NCI-H187 treated with DMSO at 0.1 percent for 48 hours (cell line): ENCODE data around the gene SLC9A2.

ENCODE experiments used
- DNase-seq: peaks from one replicate; lab custom pipeline; 2025; lab: John Stamatoyannopoulos, UW

SLC9A2 gene

DNA sequence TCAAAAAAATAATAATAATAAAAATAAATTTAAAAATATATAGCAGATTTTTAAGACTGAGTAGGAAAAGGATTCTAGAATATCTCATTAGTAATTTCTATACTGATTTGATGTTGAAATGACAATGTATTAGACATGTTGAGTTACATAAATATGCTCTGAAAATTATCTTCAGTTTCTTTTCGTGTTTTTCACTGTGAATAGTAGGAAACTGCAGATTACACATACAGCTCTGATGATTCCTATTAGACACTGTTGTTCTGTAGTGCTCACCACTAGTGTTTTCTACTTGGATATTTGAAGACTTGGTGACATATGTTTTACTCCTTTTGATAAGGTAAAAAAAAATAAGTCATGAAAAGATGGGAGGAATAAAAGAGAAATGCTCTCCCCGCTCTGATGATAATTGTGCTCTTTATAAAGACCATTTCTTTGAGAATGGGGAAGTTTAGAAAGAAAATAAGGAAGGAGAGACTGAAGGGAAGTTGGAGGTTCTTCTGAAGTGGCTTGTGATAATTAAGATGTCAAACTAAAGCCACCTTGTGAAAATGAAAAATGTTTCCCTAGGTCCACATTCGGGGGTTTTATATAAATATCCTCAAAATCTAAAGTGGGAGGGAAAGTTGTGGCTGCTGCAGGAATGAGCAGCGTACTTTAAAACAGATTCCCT is 52.9 kb downstream of the SLC9A2 start:
- DNase-seq: no peak

DNA sequence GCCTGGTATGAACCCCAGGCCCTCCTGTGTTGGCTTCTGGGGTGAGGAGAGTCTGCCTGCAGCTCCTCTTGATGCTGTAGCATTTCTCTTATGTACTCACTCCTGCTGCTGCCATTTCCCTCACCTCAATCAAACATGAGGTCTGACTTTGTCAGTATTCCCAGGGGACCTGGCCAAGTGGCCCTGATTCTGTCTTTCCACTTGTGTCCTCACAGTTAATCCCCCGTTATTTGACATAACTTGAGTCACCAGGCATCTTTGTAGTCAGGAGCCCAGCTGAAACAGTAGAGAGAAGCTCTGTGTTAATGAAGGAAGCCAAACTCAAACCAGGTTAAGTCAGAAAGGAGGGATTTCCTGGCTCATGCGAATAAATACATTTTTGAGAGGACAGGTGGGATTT is 55.0 kb downstream of the SLC9A2 start:
- DNase-seq: no peak

DNA sequence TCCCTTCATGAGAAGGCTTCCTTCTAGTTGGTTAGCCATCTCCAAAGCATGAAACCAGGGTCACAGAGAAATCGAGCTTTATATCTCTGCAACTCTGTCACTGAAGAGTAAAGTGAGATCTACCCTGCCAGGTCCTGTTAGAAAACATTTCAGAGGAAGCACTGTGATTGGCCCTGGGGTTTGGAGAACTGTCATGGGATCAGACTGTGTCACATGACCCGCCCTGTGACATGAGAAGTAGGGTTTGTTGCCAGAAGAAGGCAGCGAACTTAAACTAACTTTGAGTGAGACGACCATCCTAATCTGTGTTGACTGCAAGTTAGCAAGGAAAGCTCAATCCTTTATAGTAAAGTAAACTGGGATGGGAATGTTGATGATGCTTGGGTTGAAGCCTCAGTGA is 55.5 kb downstream of the SLC9A2 start:
- DNase-seq: no peak

DNA sequence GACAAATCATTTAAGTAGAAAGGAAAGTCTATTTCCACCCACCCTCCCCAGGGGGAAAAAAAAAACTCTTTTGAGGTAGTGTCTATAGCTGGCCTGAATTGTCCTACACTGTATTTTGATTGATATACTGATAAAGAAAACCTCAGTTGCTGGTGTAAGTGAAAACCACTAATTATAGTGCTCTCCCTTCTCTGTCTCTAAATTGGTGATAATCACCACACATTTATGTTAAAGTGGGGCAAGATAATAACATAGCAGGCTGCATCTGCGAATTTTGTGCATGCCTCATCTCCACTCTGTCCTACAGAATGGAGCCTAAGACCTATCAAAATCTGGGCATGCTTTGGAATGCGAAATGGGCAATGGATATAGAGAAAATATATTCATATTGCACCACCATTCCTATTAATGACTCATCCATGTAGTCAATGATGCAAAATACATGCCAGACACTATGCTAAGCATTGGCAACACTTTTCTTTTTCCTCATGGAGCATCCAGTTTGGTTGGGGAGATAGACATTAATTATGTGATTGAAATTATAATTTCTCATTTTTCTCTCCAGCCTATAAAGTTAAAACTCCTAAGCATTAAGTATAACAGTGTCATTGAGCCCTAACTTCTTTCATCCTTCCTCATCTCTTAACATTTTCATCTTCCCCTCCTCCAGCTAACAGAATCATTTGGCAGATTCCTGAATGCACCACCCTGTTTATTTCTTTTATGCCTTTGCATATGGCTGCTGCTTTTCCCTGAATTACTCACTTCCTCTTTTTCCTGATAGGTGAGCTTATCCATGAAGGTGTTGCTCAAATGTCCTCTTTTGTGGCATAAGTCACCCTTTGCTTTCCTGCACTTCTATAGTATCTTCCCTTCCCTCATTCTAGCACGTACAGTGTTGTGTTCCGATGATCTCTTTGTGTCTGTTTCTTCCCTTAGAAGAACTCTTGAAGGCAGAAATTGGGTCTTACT is 58.2 kb downstream of the SLC9A2 start:
- DNase-seq: no peak

DNA sequence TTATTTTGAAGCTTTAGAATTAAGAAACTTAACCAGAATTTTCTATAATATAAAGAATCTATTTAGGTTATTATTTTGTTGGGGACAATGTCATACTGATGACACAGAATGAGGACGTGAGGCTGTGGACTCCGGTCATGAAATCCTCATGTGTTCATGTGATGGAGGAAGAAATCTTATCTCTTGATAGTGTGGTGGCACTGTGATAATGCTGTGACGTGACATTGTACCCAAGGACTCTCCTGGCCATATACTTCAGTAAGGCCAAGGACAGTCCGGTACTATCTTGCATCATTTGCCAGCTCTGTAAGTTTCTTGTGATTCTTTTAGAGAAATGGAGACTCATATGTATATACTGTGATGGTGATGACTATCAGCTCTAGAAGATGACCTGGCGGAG is 59.1 kb downstream of the SLC9A2 start:
- no peak for DNase-seq

DNA sequence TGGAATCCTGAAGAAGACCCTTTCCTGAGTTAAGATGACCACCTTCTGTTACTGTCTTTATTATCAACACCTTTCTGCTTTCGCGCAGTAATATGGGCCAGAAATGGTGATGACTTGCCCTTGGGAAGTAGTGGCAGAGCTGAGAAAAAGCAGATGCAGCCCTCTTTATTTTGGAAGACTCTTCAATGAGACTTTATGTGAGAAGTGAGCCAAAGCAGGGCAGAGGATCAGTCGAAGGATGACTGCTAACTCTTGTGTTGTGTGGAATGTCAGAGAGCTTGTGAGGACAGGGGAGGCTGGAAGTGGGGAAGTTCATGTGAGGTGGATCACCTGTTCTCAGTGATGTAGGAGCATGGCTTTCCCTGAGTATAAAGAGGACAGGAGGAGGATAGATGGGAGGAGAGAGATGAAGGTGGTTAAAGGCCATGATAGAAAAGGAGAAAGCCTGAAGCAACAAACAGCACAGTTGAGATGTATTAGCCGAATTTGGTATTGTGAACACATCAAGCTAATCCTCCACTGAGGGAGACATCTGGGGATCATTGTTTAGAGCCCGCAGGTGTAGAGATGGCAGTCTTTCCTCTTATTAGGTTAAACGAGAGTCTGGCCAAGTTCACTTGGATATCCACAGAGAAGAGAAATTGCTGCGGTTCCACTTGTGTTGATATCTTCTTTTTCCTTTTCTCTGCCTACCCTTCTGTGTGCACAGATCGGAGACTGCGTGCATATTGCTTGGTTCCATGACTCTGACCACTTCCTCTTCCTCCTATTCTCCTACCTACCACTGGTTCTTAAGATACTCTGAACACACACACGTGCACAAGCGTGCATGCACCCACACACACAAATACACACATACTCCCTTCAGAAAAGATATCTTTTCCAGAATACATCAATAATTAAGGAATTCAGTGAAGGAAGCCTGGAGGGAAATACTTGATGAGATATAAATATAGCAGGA is 67.4 kb downstream of the SLC9A2 start:
- DNase-seq: no peak

DNA sequence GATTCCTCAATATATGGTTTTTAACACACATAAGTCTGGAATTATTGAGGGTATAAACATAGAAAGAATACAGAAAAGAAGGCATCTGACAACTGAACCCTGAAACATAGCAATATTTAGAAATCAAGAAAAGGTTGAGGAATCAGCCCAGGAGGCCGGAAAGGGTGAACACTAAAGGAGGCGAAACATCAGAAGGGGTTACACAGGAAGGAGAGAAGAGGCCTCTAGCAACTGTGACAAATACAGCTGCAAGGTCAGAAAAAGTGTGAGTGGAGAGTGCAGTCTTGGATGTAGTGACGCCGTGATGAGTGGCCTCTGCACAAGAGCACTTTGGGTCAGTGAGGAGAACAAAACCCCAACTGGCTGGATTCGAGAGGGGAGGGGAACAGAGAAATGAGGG is 70.7 kb downstream of the SLC9A2 start:
- no peak for DNase-seq

DNA sequence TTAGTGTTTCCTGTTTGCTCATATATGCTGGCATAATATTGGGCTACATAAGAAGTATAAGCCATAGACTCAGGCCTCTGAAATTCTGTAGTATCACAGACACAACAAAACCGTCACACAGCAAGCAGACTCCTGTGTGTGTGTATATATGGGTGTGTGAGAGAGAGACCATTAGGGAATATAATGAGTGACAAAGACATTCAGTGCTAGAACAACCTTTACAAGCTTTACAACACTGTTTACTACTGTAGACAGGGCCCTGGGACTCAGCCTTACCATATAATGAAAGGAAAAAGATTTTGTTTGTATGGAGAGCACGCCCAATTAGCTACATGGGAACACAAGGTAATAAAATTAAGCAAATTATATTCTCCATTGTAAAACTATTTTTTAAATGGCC is 77.1 kb downstream of the SLC9A2 start:
- DNase-seq: no peak

DNA sequence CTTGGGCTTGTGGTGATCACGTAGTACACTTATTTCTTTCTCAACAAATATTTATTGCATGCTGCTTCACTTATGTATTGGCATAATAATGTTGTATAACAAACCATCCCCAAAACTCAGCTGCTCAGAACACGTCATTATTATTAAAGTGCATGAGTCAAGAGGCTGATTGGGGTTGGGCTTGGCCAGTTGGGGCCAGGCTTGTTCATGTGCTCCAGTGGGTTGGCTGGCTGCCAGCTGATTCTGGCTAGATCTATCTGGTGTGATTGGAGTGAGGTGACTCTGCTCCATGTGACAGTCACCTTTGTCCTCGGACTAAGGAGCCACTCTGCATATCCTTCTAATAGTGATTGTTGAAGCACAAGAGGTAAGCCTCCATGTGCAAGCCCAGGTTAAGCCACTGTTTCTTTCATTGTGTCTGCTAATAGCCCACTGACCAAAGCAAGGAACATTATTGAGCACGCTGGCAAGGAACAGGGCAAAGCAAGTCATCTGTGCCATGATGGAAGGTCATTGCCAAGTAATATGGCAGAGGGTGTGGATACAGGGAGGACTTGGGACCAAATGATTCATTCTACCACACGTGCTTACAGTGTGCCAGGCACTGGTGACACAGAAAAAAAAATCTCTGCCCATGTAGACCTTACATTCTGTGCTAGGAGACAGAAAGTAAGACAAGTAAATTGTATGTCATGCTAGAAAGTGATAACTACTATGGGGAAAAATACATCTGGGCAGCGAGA is 79.2 kb downstream of the SLC9A2 start:
- DNase-seq: no peak

DNA sequence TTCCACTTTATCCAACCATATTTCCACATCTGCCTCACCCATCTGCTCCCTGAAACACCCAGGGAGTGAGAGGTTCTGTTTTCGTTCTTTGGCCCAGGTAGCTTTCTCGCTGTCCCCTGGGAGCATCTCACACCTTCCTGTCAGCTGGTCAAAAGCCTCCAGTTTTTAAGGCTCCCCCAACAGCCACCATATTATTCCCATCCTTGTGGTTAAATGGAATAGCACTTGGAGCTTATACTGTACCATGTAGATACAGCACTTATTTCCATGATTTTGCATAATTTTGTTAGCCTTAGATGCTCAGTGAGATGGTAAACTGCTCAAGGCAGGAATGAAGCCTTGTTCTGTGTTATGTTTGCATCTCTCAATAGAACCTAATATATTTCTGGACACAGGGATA is 84.0 kb downstream of the SLC9A2 start:
- DNase-seq: no peak

DNA sequence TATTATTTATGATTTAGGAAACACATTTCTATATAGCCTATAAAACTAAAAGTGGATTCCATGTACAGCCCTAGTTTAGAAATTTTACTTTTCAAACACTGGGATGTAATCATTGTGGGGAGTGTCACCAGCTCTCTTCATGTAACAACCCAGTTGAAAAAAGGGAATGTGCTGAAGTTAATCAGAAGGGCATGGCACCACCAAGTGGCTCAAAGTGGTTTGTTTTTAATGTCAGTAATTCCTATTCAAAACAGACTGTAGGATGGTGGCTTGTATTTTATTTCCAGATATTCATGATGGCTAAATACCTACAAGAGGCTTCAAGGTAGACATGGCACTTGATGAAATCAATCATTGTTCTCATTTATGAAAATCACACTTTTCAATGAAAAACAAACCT is 84.4 kb downstream of the SLC9A2 start:
- DNase-seq: no peak

DNA sequence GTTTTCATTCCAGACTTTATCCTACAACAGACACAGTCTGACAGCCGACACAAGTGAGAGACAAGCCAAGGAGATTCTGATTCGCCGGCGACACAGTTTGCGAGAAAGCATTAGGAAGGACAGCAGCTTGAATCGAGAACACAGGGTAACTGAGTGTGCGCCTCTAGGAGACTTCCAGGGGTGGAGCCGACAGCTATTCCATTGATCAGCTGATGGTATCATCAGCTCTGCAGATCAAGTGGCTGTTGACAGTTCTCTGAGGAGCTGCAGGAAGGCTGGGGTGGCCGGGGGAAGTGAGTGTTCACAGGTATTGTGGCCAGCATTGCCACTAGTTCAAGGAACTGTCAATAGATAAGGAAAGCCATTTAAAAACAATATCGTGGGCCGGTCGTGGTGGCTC is 85.2 kb downstream of the SLC9A2 start:
- no peak for DNase-seq

DNA sequence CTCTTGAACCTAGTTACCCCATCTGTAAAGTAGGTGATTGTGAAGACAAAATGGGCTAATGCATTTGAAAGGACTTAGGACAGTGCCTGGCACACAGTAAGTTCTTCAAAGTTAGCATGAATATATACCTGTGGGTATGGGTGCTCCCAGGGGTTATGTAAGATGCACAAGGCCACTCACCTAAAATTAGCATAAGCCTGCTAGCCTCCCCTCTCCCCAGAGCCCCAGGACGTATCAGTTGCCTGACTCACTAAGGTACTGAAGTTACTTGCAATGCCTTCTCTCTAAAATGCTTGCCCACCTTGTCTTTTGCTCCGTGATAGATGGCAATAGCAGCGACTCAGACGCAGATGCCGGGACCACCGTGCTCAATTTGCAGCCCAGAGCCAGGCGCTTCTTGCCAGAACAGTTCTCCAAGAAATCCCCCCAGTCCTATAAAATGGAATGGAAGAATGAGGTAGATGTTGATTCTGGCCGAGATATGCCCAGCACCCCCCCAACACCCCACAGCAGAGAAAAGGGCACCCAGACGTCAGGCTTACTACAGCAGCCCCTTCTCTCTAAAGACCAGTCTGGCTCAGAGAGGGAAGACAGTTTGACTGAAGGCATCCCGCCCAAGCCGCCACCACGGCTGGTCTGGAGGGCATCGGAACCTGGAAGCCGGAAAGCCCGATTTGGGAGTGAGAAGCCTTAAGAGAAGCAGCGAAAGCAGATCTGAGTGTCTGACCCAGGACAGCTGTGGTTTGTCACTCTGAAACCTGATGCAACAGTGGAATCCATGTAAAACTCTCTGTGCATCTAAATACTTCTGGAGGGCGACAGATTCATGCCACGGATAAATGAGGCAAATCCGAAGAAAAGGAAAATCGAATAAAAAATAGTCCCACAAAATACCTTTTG is 88.7 kb downstream of the SLC9A2 start:
- no peak for DNase-seq

DNA sequence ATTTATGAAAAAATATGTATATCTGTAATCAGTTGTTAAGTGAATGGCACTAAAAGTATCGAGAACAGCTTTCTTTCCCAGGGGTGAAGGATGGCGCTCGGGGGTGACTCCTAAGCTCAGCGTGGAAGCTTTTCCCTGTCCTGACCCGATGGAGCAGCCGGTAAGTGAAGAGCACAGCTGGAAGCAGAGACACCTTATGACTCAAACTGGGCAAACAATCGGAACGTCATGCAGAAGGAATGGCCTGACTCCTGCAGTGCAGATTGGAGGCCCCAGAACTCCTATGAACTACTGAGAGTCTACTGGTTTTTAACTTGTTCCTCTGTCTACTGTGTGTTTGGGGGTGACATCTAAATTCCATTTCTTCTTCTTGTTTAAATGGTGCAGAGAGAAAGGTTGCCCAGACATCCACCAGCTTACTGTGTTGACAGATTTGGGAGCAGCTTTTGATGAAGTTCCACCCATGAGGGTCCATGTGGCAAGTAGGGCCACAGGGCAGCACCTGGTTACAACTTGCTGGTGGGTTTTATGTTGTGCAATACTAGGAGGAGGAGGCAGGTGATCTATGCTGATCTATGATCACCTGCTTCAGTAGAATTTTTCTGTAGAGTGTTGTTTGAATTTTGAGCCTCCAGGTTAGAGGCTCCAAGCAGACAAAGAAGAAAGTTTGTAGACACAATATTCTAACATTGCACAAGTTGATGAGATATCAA is 89.7 kb downstream of the SLC9A2 start:
- DNase-seq: no peak

DNA sequence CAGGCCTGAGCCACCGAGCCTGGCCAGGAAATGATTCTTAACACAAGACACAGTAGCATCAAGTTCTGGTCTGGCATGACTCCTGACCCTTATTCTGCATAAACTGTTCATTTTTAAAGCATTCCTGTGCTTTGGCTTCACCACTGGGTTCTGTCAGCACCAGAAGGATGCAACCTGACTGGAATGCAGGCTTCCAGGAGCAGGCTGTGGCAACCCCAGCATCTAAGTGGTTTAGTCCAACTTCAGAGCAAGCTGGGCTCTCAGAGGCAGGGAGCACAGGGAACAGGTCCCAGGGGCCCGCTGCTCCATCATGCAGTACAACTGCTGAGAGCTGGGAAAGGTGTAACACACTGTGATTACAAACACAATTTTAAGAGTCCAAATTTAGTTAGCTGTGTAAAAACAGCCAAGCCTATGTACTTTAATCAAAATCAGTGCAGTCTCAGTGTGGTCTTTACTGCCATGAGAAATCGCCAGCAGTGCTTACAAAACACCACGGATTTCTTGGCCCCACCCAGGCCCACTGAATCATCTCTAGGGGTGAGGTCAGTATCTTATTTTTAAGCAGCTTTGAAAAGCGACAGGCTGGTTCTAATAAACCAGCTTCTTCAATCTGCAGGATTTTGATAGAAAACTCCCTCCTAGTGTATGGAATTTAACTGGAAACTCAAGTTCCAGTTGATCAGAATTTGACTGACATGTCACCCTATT is 98.1 kb downstream of the SLC9A2 start:
- DNase-seq: no peak

DNA sequence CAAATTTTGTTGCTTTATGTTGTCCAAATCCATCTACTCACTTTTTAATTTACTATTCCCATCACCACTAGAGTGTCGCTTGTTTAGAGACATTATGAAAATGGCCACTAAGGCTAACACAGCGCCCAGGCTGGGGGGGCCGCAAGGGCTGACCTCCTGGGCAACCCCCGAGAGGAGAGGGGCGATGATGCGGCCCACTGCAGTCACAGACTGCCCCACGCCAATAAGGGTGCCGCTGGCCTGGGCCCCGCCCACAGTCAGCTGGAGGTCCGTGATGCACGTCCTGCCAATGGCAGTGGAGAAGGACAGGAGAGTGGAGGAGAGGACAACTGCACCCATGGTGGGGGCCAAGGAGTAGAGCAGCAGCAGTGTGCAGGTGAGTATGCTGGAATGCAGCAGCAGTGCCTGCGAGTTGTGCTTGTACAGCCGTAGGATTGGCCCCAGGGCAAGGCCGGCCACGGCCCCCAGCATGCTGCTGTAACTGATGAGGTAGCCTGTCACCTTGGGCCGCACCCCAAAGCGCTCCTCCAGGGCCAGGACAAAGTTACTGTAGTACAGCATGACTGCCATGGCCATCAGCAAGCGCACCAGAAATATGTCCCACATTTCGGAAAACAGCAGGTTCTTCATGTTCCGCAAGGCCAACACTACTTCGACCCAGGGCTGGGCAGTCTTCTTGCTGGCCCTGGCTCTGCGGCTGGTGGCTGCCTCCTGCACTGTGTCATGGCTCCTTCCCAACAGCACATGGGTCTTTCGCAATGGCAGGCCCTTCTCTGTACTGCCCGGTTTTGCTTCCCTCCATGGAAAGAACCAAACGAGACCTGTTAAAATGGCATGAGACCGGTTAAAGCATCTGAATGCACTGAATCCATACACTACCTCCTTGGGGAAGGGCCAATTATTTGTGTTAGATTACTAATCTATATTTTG is 99.3 kb downstream of the SLC9A2 start:
- DNase-seq: no peak

DNA sequence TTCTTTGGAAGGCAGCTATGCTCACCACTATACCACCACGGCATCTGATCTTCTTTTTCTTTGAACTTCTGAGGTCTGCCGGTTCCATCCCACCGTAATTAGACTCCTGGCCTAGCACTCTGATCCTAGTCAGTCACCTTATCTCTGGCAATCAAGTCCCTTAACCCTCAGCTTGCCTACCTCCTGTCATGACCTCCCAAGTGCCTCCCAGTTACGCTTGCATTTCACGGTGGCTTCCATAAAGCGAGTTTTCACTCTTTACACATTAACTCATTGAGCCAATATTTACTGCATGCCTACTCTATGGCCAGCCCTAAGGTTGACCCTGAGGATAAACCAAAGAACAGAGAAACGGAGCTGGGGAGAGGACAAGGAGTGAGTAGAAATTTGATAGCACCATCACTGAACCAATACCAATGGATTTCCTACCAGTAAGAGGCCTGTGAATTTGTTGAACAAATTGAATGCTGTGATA is 104.7 kb downstream of the SLC9A2 start:
- no peak for DNase-seq

DNA sequence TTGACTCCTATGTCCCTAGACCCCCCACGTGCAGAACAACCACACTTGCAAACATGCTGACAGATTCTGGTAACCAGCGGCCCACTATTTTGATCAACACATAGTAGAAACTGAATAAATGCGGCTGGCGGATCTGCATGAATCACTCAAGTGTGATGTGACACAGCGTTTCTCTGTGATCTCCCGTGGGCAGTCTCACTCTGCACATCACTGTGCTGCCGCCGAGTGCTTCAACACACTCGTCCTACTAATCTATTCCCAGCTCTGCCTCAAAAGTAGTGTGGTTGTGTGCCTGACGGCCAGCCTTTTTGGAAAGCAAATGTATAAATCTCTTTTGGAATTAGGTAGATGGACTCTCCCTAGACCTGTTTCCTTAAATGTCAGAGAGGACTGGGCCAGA is 105.2 kb downstream of the SLC9A2 start:
- DNase-seq: no peak
